Measurements from ENCODE around the gene PARS2.

- no peak for TF ChIP-seq CTCF (IDR thresholded peaks at IDR 0.05; ENCODE audit: low read length)
- no peak for TF ChIP-seq EZH2 (optimal IDR thresholded peaks at IDR 0.05; ENCODE audit: low read depth, low read length)
- no peak for TF ChIP-seq EZH2phosphoT487 (IDR thresholded peaks at IDR 0.05; ENCODE audit: low read length)
Measured at GRCh38 chr1:54751426-54751825, 12.9 kb downstream of the PARS2 start.

Data from MM.1S (cell line).